ENCODE results near the gene PACSIN2. TPM values are rescaled to one million over a fixed set of nuclear protein-coding genes. Genes with fewer than 3 reads are reported as not detected.

Gene PACSIN2
- total and polyA plus RNA-seq, 2 experiments from 2014 or later = 23.5 to 57.3 TPM

DNA sequence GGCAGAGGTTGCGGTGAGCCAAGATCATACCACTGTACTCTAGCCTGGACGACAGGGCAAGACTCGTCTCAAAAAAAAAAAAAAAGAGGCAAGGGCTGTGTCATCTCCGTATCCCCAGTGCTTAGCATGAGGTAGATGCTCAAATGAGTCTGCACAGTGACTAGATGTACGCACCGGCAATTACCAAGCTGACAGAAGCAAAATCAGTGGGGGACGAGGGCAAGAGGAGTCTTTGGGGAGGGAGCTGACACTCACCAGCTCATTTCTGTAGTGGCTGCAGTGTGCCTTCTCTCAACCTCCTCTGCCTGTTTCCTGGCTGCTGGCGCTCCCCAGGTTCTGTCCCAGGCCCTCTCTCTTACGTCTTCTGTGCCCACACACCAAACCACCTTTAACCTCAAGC is 69.9 kb downstream of the PACSIN2 start:
- ATAC-seq (no peak), DNase-seq (ENCODE audit: low spot score) (no peak)
- Histone ChIP-seq H3K4me3 (no peak overlapping the region), H3K27ac (ENCODE audit: low read depth) (no peak overlapping the region), H4K20me1 (replicated peaks; ENCODE audit: insufficient read depth) (peaks cover 64% of the 10 kb centered on the region), H3F3A (replicated peaks; ENCODE audit: low read depth) (no peaks in the 10 kb centered on the region), H3K36me3 (ENCODE audit: insufficient read depth) (no peaks in the 10 kb centered on the region), H3K9me2 (ENCODE audit: insufficient read depth) (0 out of 2 replicates have a peak, but pooled peaks cover 4% of the 10 kb centered on the region), H3K27me3 (ENCODE audit: insufficient read depth) (no peaks in the 10 kb centered on the region), H3K4me2 (no peak overlapping the region), H3K79me2 (replicated peaks; ENCODE audit: insufficient read depth) (peaks cover 91% of the 10 kb centered on the region), H3K4me1 (ENCODE audit: insufficient read depth) (peaks cover 22% of the 10 kb centered on the region), H2AFZ (no peak overlapping the region)
- no peak overlapping the region for H3K4me3 Mint-ChIP-seq
- peaks cover 5% of the 10 kb centered on the region for H3K27me3 Mint-ChIP-seq (ENCODE audit: insufficient read depth, low read depth, poor library complexity)
- TF ChIP-seq NANOG (IDR thresholded peaks at IDR 0.05; ENCODE audit: borderline replicate concordance) (no peak), CTCF (conservative IDR thresholded peaks at IDR 0.05; ENCODE audit: low read depth in 2 of 2) (no peak), ZNF331 (CRISPR knock-in tag; IDR thresholded peaks at IDR 0.05; ENCODE audit: low read depth) (no peak), EZH2 (IDR thresholded peaks at IDR 0.05; ENCODE audit: low read depth, unreplicated experiment) (no peak), ZNF462 (CRISPR knock-in tag; IDR thresholded peaks at IDR 0.05) (no peak), STAT1 (IDR thresholded peaks at IDR 0.05; ENCODE audit: unreplicated experiment) (no peak), REST (IDR thresholded peaks at IDR 0.05; ENCODE audit: unreplicated experiment) (no peak), CREB1 (CRISPR knock-in tag; IDR thresholded peaks at IDR 0.05; ENCODE audit: low read depth) (no peak), POLR2AphosphoS5 (IDR thresholded peaks at IDR 0.05; ENCODE audit: low read depth) (no peak), EZH2phosphoT487 (IDR thresholded peaks at IDR 0.05; ENCODE audit: unreplicated experiment) (no peak), ZNF114 (CRISPR knock-in tag; IDR thresholded peaks at IDR 0.05) (no peak), JUNB (IDR thresholded peaks at IDR 0.05; ENCODE audit: unreplicated experiment) (no peak)
- TF ChIP-seq, protein P1, sequence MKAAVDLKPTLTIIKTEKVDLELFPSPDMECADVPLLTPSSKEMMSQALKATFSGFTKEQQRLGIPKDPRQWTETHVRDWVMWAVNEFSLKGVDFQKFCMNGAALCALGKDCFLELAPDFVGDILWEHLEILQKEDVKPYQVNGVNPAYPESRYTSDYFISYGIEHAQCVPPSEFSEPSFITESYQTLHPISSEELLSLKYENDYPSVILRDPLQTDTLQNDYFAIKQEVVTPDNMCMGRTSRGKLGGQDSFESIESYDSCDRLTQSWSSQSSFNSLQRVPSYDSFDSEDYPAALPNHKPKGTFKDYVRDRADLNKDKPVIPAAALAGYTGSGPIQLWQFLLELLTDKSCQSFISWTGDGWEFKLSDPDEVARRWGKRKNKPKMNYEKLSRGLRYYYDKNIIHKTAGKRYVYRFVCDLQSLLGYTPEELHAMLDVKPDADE (IDR thresholded peaks at IDR 0.05) = no peak
- no peak overlapping the region for H3K27ac Mint-ChIP-seq
- H3K9me3 Mint-ChIP-seq = no peaks in the 10 kb centered on the region
- H3K36me3 Mint-ChIP-seq (ENCODE audit: low read depth) = no peaks in the 10 kb centered on the region; the same call in 1 of the 3 replicates
- peaks cover 50% of the 10 kb centered on the region for H3K4me1 Mint-ChIP-seq

Measured in GM23338 (cell line).